ENCODE measurements around the gene SIAH3.

DNA sequence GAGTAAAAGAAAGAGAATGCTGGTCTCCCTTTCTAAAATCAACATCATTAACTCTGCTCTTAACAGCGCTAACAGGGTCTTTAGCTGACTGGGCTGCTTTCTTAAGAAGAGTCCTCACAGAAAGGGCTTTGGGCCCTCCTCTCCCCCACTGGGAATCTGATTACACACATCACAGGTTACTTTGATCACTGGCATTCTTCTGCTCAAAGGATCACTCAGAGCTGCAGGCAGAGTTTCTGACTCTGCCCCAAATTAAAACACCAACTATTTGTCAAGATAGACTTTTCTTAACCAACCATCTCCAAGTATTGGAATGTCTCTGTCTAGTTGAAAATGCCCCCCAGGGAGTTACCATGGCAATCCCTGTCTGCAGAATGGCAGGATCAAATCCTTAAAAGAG lies 31.1 kb upstream of the SIAH3 start:
- no peak for TF ChIP-seq EZH2 (IDR thresholded peaks at IDR 0.05; ENCODE audit: low read length, unreplicated experiment)
- TF ChIP-seq, protein P1, sequence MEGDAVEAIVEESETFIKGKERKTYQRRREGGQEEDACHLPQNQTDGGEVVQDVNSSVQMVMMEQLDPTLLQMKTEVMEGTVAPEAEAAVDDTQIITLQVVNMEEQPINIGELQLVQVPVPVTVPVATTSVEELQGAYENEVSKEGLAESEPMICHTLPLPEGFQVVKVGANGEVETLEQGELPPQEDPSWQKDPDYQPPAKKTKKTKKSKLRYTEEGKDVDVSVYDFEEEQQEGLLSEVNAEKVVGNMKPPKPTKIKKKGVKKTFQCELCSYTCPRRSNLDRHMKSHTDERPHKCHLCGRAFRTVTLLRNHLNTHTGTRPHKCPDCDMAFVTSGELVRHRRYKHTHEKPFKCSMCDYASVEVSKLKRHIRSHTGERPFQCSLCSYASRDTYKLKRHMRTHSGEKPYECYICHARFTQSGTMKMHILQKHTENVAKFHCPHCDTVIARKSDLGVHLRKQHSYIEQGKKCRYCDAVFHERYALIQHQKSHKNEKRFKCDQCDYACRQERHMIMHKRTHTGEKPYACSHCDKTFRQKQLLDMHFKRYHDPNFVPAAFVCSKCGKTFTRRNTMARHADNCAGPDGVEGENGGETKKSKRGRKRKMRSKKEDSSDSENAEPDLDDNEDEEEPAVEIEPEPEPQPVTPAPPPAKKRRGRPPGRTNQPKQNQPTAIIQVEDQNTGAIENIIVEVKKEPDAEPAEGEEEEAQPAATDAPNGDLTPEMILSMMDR (conservative IDR thresholded peaks at IDR 0.05; ENCODE audit: low read depth, low read length): no peak

Data from PC-3 (cell line).